Transverse colon (tissue), 4 donors: ENCODE data around the gene FGD5.

Source experiments
- CTCF ChIP-seq, 5 experiments: fragments of 200-600 bp in 3 of 5; fragments of 450-650 bp in 2 of 5; sonication (generic) in 3 of 5; IDR thresholded peaks; 1 replicate in 2 of 5; 2 replicates in 3 of 5; pipeline ENCODE4 v1.5.1; 2016 to 2017; ENCODE audit warnings: antibody characterized with exemption in 5 of 5, inconsistent platforms in 3 of 5, mild to moderate bottlenecking in 2 of 5, moderate library complexity in 1 of 5
- POLR2A ChIP-seq: fragments of 450-650 bp; IDR thresholded peaks from one replicate; pipeline ENCODE4 v1.6.1; 2016; ENCODE audit warnings: antibody characterized with exemption, mild to moderate bottlenecking, moderate library complexity
- POLR2AphosphoS5 ChIP-seq, 3 donors: sonication (generic); formaldehyde crosslinking; IDR thresholded peaks; one replicate each; pipeline ENCODE4 v1.6.1; 2016; ENCODE audit warnings: antibody characterized with exemption in 3 of 3

- TF ChIP-seq CTCF (IDR thresholded peaks at IDR 0.05), result no peak
- TF ChIP-seq POLR2A, result no peak
- no peak for TF ChIP-seq POLR2AphosphoS5 (IDR thresholded peaks at IDR 0.05)
Observed at GRCh38 chr3:14803981-14804834, 14.6 kb upstream of the FGD5 start.
